Stimulated activated CD8-positive, alpha-beta memory T cell treated with anti-CD3 and anti-CD28 coated beads, Interleukin-12 subunit alpha, Interleukin-12 subunit beta, amount 100 ng/mL, for 4 hours (primary cell): ENCODE results near the gene JAK2.
"Not testable (repeated sequence)": the region's sequence is repeated elsewhere in the genome, so short reads cannot be mapped to it uniquely, and the experiment has no call there.

Source experiments
- DNase-seq: peaks from one replicate; pipeline ENCODE4 v3.0.0-alpha.2; 2020; ENCODE audit warnings: low read depth

The JAK2 gene

GRCh38 chr9:4980086-4980727 lies 4.9 kb upstream of the JAK2 start:
- no peak for DNase-seq

GRCh38 chr9:4982721-4983482 lies 2.2 kb upstream of the JAK2 start:
- no peak for DNase-seq

GRCh38 chr9:4983601-4984165 lies 1.4 kb upstream of the JAK2 start:
- DNase-seq = no peak

- DNase-seq = no peak
Measured at GRCh38 chr9:4984171-4984620, 876 bp upstream of the JAK2 start.

GRCh38 chr9:4985386-4986266 lies 554 bp downstream of the JAK2 start:
- no peak for DNase-seq

GRCh38 chr9:4986296-4986695 lies 1.2 kb downstream of the JAK2 start:
- no peak for DNase-seq

- no peak for DNase-seq
Measured at GRCh38 chr9:4986783-4987182, 1.7 kb downstream of the JAK2 start.

- no peak for DNase-seq
Measured at GRCh38 chr9:4987961-4988421, 2.9 kb downstream of the JAK2 start.

GRCh38 chr9:4992872-4993271 lies 7.8 kb downstream of the JAK2 start:
- no peak for DNase-seq

- DNase-seq = no peak
Measured at GRCh38 chr9:4994166-4994890, 9.3 kb downstream of the JAK2 start.

- DNase-seq = no peak
Measured at GRCh38 chr9:4997196-4997595, 12.1 kb downstream of the JAK2 start.

- no peak for DNase-seq
Measured at GRCh38 chr9:4997631-4998030, 12.6 kb downstream of the JAK2 start.

GRCh38 chr9:5002811-5003210 lies 17.7 kb downstream of the JAK2 start:
- no peak for DNase-seq

- no peak for DNase-seq
Measured at GRCh38 chr9:5004481-5004880, 19.4 kb downstream of the JAK2 start.

- DNase-seq = no peak
Measured at GRCh38 chr9:5008202-5008601, 23.1 kb downstream of the JAK2 start.

- DNase-seq = no peak
Measured at GRCh38 chr9:5013374-5013773, 28.3 kb downstream of the JAK2 start.

GRCh38 chr9:5015934-5016333 lies 30.9 kb downstream of the JAK2 start:
- no peak for DNase-seq

- no peak for DNase-seq
Measured at GRCh38 chr9:5025416-5025815, 40.3 kb downstream of the JAK2 start.

GRCh38 chr9:5031941-5032340 lies 46.9 kb downstream of the JAK2 start:
- not testable (repeated sequence) for DNase-seq

- DNase-seq = no peak
Measured at GRCh38 chr9:5040730-5041389, 55.8 kb downstream of the JAK2 start.
